ENCODE data around the gene GAL3ST2. TPM values are rescaled to one million over a fixed set of nuclear protein-coding genes. Genes with fewer than 3 reads are reported as not detected.
A peak's percentile ranks its signal among the peaks of the same experiment; 100 is the strongest.

The GAL3ST2 gene
- total RNA-seq, 4 donors from 2014 or later: 0.80 to 3.3 TPM; not detected in 2

GRCh38 chr2:241851325-241852115 is 74.9 kb downstream of the GAL3ST2 start:
- Histone ChIP-seq H3K27me3 (no peaks in the 10 kb centered on the region), H3K4me3 (no peak overlapping the region), H3K27ac (no peak overlapping the region), H3K36me3 (no peaks in the 10 kb centered on the region), H3K4me1 (no peaks in the 10 kb centered on the region), H3K9me3 (no peaks in the 10 kb centered on the region)
- TF ChIP-seq, protein P1, sequence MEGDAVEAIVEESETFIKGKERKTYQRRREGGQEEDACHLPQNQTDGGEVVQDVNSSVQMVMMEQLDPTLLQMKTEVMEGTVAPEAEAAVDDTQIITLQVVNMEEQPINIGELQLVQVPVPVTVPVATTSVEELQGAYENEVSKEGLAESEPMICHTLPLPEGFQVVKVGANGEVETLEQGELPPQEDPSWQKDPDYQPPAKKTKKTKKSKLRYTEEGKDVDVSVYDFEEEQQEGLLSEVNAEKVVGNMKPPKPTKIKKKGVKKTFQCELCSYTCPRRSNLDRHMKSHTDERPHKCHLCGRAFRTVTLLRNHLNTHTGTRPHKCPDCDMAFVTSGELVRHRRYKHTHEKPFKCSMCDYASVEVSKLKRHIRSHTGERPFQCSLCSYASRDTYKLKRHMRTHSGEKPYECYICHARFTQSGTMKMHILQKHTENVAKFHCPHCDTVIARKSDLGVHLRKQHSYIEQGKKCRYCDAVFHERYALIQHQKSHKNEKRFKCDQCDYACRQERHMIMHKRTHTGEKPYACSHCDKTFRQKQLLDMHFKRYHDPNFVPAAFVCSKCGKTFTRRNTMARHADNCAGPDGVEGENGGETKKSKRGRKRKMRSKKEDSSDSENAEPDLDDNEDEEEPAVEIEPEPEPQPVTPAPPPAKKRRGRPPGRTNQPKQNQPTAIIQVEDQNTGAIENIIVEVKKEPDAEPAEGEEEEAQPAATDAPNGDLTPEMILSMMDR (IDR thresholded peaks at IDR 0.05): no peak
- TF ChIP-seq POLR2A (IDR thresholded peaks at IDR 0.05): no peak
- DNase-seq: peak in 1 of 3 donors; percentile 39

GRCh38 chr2:241852116-241852980 is 75.7 kb downstream of the GAL3ST2 start:
- no peak overlapping the region for H3K4me3 ChIP-seq
- DNase-seq: peak in 1 of 3 donors; percentile 40
- H3K27me3 ChIP-seq: no peaks in the 10 kb centered on the region
- H3K9me3 ChIP-seq: no peaks in the 10 kb centered on the region
- TF ChIP-seq, protein P1 (IDR thresholded peaks at IDR 0.05): no peak
- no peak for TF ChIP-seq POLR2A (IDR thresholded peaks at IDR 0.05)
- H3K36me3 ChIP-seq: no peaks in the 10 kb centered on the region
- no peak overlapping the region for H3K27ac ChIP-seq
- no peaks in the 10 kb centered on the region for H3K4me1 ChIP-seq

GRCh38 chr2:241852981-241853631 is 76.5 kb downstream of the GAL3ST2 start:
- Histone ChIP-seq H3K9me3 (no peaks in the 10 kb centered on the region), H3K27me3 (no peaks in the 10 kb centered on the region), H3K36me3 (no peaks in the 10 kb centered on the region), H3K27ac (no peak overlapping the region), H3K4me1 (no peaks in the 10 kb centered on the region), H3K4me3 (no peak overlapping the region)
- TF ChIP-seq, protein P1 (IDR thresholded peaks at IDR 0.05): no peak
- no peak for TF ChIP-seq POLR2A (IDR thresholded peaks at IDR 0.05)
- DNase-seq: peak in 1 of 3 donors; percentile 38

Other genes starting within 250 kb of the GAL3ST2 start
- gene BOK, start 218.1 kb upstream of the GAL3ST2 start, total RNA-seq: 10 to 100 TPM in 3 of 4 donors, 1 to 10 TPM in 1; 6.7 to 20.2 (median 15.5) TPM
- 10 to 100 TPM; 46.4 to 90.0 (median 71.8) TPM for gene THAP4, start 139.7 kb upstream of the GAL3ST2 start, total RNA-seq
- 100 to 1,000 TPM; 133 to 272 (median 259) TPM for gene ATG4B, start 139.1 kb upstream of the GAL3ST2 start, total RNA-seq
- gene DTYMK, start 90.0 kb upstream of the GAL3ST2 start, total RNA-seq: 10 to 100 TPM; 14.2 to 23.9 (median 19.2) TPM
- 100 to 1,000 TPM in 1 of 4 donors, 10 to 100 TPM in 3; 33.1 to 105 (median 73.5) TPM for gene ING5, start 74.8 kb upstream of the GAL3ST2 start, total RNA-seq
- gene D2HGDH, start 42.2 kb upstream of the GAL3ST2 start, total RNA-seq: 100 to 1,000 TPM in 1 of 4 donors, 10 to 100 TPM in 3; 36.4 to 122 (median 77.7) TPM
- 10 to 100 TPM; 35.5 to 73.3 (median 55.9) TPM for gene NEU4, start 32.4 kb downstream of the GAL3ST2 start, total RNA-seq
- 1 to 10 TPM in 2 of 4 donors, not detected in 2; 1.6 to 2.7 TPM for gene PDCD1, start 82.1 kb downstream of the GAL3ST2 start, total RNA-seq
- under 1 TPM in 1 of 4 donors, not detected in 3; 0.54 TPM for gene RTP5, start 92.9 kb downstream of the GAL3ST2 start, total RNA-seq

Measured in Peyer's patch (tissue), 4 donors.